NCI-H526 (cell line): ENCODE data around the gene IL34.
"Not testable (repeated sequence)": the region's sequence is repeated elsewhere in the genome, so short reads cannot be mapped to it uniquely, and the experiment has no call there.

Experiments used
- DNase-seq, 2 experiments: peaks; one replicate each; lab custom pipeline; 2025; lab: John Stamatoyannopoulos, UW

The IL34 gene

GRCh38 chr16:70632273-70632672 lies 14.1 kb upstream of the IL34 start:
- no peak for DNase-seq

- DNase-seq = not testable (repeated sequence)
These were observed 12.7 kb upstream of the IL34 start for GRCh38 chr16:70633617-70634016.

- DNase-seq = no peak
These were observed 11.5 kb upstream of the IL34 start for GRCh38 chr16:70634861-70635260.

GRCh38 chr16:70635336-70636016 lies 10.9 kb upstream of the IL34 start:
- no peak for DNase-seq

- DNase-seq = no peak
These were observed 7.3 kb upstream of the IL34 start for GRCh38 chr16:70638814-70639792.

- no peak for DNase-seq
These were observed 3.7 kb upstream of the IL34 start for GRCh38 chr16:70642633-70643032.

GRCh38 chr16:70643264-70643663 lies 3.1 kb upstream of the IL34 start:
- not testable (repeated sequence) for DNase-seq

GRCh38 chr16:70644763-70645597 lies 1.4 kb upstream of the IL34 start:
- DNase-seq = no peak

- no peak for DNase-seq
These were observed 1.3 kb downstream of the IL34 start for GRCh38 chr16:70647441-70648359.

- DNase-seq = no peak
These were observed 2.2 kb downstream of the IL34 start for GRCh38 chr16:70648606-70649005.

- DNase-seq = no peak
These were observed 2.9 kb downstream of the IL34 start for GRCh38 chr16:70649300-70649699.

GRCh38 chr16:70650216-70650615 lies 3.9 kb downstream of the IL34 start:
- DNase-seq = no peak

GRCh38 chr16:70651524-70651923 lies 5.2 kb downstream of the IL34 start:
- no peak for DNase-seq

GRCh38 chr16:70652322-70652721 lies 6.0 kb downstream of the IL34 start:
- DNase-seq = no peak

GRCh38 chr16:70653406-70653805 lies 7.0 kb downstream of the IL34 start:
- DNase-seq = no peak

- DNase-seq = peak; percentile 52 to 61
These were observed 7.7 kb downstream of the IL34 start for GRCh38 chr16:70653809-70654771.

- DNase-seq = no peak
These were observed 9.8 kb downstream of the IL34 start for GRCh38 chr16:70656065-70656711.

- DNase-seq = no peak
These were observed 10.4 kb downstream of the IL34 start for GRCh38 chr16:70656712-70657263.

- DNase-seq = peak in 1 of 2 experiments; percentile 22
These were observed 11.6 kb downstream of the IL34 start for GRCh38 chr16:70657956-70658355.
